Smooth muscle cell (in vitro differentiated cells): ENCODE data around the gene ASPHD1. TPM values are rescaled to one million over a fixed set of nuclear protein-coding genes. Genes with fewer than 3 reads are reported as not detected.

Source experiments
- DNase-seq: peaks from one replicate; lab custom pipeline; 2025; ENCODE audit not compliant: unreplicated experiment; lab: John Stamatoyannopoulos, UW
- H2AFZ ChIP-seq: fragments of 200-600 bp; sonication (generic); 2 replicates; pipeline ENCODE4 v1.6.0; 2016; ENCODE audit warnings: antibody characterized with exemption, low read depth, mild to moderate bottlenecking
- H3F3A ChIP-seq: fragments of 200-600 bp; sonication (generic); 2 replicates; pipeline ENCODE4 v1.6.0; 2017; ENCODE audit warnings: antibody characterized with exemption, low read depth
- H3K27ac ChIP-seq: fragments of 200-600 bp; sonication (generic); 2 replicates; pipeline ENCODE4 v1.5.1; 2016; ENCODE audit warnings: low read depth, mild to moderate bottlenecking
- H3K27me3 ChIP-seq: fragments of 200-600 bp; sonication (generic); 2 replicates; pipeline ENCODE4 v1.6.1; 2016; ENCODE audit warnings: low read depth, mild to moderate bottlenecking
- H3K36me3 ChIP-seq: fragments of 200-600 bp; sonication (generic); 2 replicates; pipeline ENCODE4 v1.5.1; 2016; ENCODE audit warnings: low read depth
- H3K4me1 ChIP-seq: fragments of 200-600 bp; sonication (generic); 2 replicates; pipeline ENCODE4 v1.5.1; 2016; ENCODE audit warnings: low read depth
- H3K4me2 ChIP-seq: fragments of 200-600 bp; sonication (generic); 2 replicates; pipeline ENCODE4 v1.6.0; 2016; ENCODE audit warnings: mild to moderate bottlenecking
- H3K4me3 ChIP-seq: fragments of 200-600 bp; sonication (generic); 2 replicates; pipeline ENCODE4 v1.5.1; 2016; ENCODE audit warnings: mild to moderate bottlenecking
- H3K79me2 ChIP-seq: fragments of 200-600 bp; sonication (generic); 2 replicates; pipeline ENCODE4 v1.6.0; 2016; ENCODE audit warnings: low read depth, mild to moderate bottlenecking
- H3K9ac ChIP-seq: fragments of 200-600 bp; sonication (generic); 2 replicates; pipeline ENCODE4 v1.6.0; 2016; ENCODE audit warnings: low read depth
- H3K9me3 ChIP-seq: fragments of 200-600 bp; sonication (generic); replicated peaks from 2 replicates; pipeline ENCODE4 v1.5.1; 2016; ENCODE audit warnings: low read depth
- H4K20me1 ChIP-seq: fragments of 200-600 bp; sonication (generic); 2 replicates; pipeline ENCODE4 v1.6.0; 2016; ENCODE audit warnings: low read depth
- CTCF ChIP-seq: fragments of 200-600 bp; sonication (generic); IDR thresholded peaks from 2 replicates; pipeline ENCODE4 v1.5.1; 2017; ENCODE audit warnings: borderline replicate concordance, mild to moderate bottlenecking, antibody characterized with exemption; ENCODE audit not compliant: insufficient read depth, poor library complexity, severe bottlenecking
- WGBS: methylation state at CpG from one replicate; pipeline ENCODE4 v1.1.7; 2016; ENCODE audit warnings: low lambda C conversion rate; 5-methylcytosine and 5-hydroxymethylcytosine counted together
- polyA plus RNA-seq: library from polyadenylated mRNA; unstranded; fragments of >200 nt; fragmentation: Nextera tagmentation; extraction: Ambion mirVana; gene quantifications from 2 replicates; pipeline ENCODE4 v1.2.1, GENCODE V29; 2016
- total RNA-seq: library from RNA; depleted of rRNA; stranded (reverse); fragments of >200 nt; gene quantifications from 2 replicates; pipeline ENCODE4 v1.2.3, GENCODE V29; 2014

The ASPHD1 gene
- total and polyA plus RNA-seq, 2 experiments from 2014 or later: 4.1 to 28.8 TPM

GRCh38 chr16:29940656-29941055 lies 40.4 kb downstream of the ASPHD1 start:
- peaks cover 10% of the 10 kb centered on the region for H3K4me1 ChIP-seq
- no peak overlapping the region for H3K4me2 ChIP-seq
- no peaks in the 10 kb centered on the region for H4K20me1 ChIP-seq
- H3K36me3 ChIP-seq: no peaks in the 10 kb centered on the region
- 90% methylated on average over 4 of the region's 4 CpGs for WGBS
- peaks cover 14% of the 10 kb centered on the region for H3F3A ChIP-seq
- no peak overlapping the region for H3K4me3 ChIP-seq
- DNase-seq: no peak
- no peak overlapping the region for H2AFZ ChIP-seq
- H3K79me2 ChIP-seq: no peaks in the 10 kb centered on the region
- H3K27me3 ChIP-seq: no peaks in the 10 kb centered on the region
- H3K27ac ChIP-seq: no peak overlapping the region
- no peak for TF ChIP-seq CTCF
- no peaks in the 10 kb centered on the region for H3K9me3 ChIP-seq
- no peak overlapping the region for H3K9ac ChIP-seq

- no peaks in the 10 kb centered on the region for H3K9me3 ChIP-seq
- DNase-seq: peak; percentile 20
- H2AFZ ChIP-seq: peak overlapping the region; percentile 28
- no peak overlapping the region for H3K4me3 ChIP-seq
- peaks cover 10% of the 10 kb centered on the region for H3K4me1 ChIP-seq
- H3K27me3 ChIP-seq: no peaks in the 10 kb centered on the region
- H3K4me2 ChIP-seq: peak overlapping the region; percentile 77
- H3K79me2 ChIP-seq: no peaks in the 10 kb centered on the region
- peak; percentile 40 for TF ChIP-seq CTCF
- H3F3A ChIP-seq: peaks cover 17% of the 10 kb centered on the region
- H4K20me1 ChIP-seq: no peaks in the 10 kb centered on the region
- WGBS: 4% methylated on average over 11 of the region's 11 CpGs
- peak overlapping the region; percentile 71 for H3K9ac ChIP-seq
- H3K27ac ChIP-seq: peak overlapping the region; percentile 95
- no peaks in the 10 kb centered on the region for H3K36me3 ChIP-seq
These were observed 43.8 kb downstream of the ASPHD1 start for GRCh38 chr16:29943846-29944799.

GRCh38 chr16:29947897-29948296 lies 47.6 kb downstream of the ASPHD1 start:
- Histone ChIP-seq H3K4me3 (no peak overlapping the region), H3K9ac (no peak overlapping the region), H3K4me1 (peaks cover 10% of the 10 kb centered on the region), H3K36me3 (no peaks in the 10 kb centered on the region), H3K27ac (no peak overlapping the region), H3K27me3 (no peaks in the 10 kb centered on the region), H2AFZ (no peak overlapping the region), H4K20me1 (no peaks in the 10 kb centered on the region), H3K79me2 (no peaks in the 10 kb centered on the region), H3F3A (peaks cover 17% of the 10 kb centered on the region), H3K4me2 (no peak overlapping the region), H3K9me3 (no peaks in the 10 kb centered on the region)
- DNase-seq: no peak
- TF ChIP-seq CTCF: no peak
- 87% methylated on average over 2 of the region's 2 CpGs for WGBS
